Loucy (cell line): ENCODE data around the gene EPHA2.

Experiments used
- H2AFZ ChIP-seq: fragments of 200-600 bp; sonication (generic); 2 replicates; pipeline ENCODE4 v1.6.0; 2016; ENCODE audit warnings: antibody characterized with exemption, mild to moderate bottlenecking, low read length, moderate library complexity
- H3F3A ChIP-seq: fragments of 200-600 bp; 2 replicates; pipeline ENCODE4 v1.6.0; 2016; ENCODE audit warnings: antibody characterized with exemption, low read depth, mild to moderate bottlenecking
- H3K27me3 ChIP-seq: fragments of 200-600 bp; sonication (generic); 2 replicates; pipeline ENCODE4 v1.6.1; 2014; ENCODE audit warnings: low read length, mild to moderate bottlenecking; ENCODE audit not compliant: insufficient read depth, poor library complexity, severe bottlenecking
- H3K36me3 ChIP-seq: fragments of 200-600 bp; sonication (generic); 2 replicates; pipeline ENCODE4 v1.6.1; 2016; ENCODE audit warnings: low read length; ENCODE audit not compliant: insufficient read depth
- H3K4me1 ChIP-seq: fragments of 200-600 bp; sonication (generic); 2 replicates; pipeline ENCODE4 v1.5.1; 2014; ENCODE audit warnings: low read length, mild to moderate bottlenecking; ENCODE audit not compliant: insufficient read depth, poor library complexity, severe bottlenecking
- H3K4me2 ChIP-seq: fragments of 200-600 bp; sonication (generic); 2 replicates; pipeline ENCODE4 v1.6.0; 2014; ENCODE audit warnings: antibody characterized with exemption, low read length, low read depth, mild to moderate bottlenecking; ENCODE audit not compliant: poor library complexity, severe bottlenecking
- H3K4me3 ChIP-seq: fragments of 200-600 bp; sonication (generic); 2 replicates; pipeline ENCODE4 v1.5.1; 2014; ENCODE audit warnings: low read length, mild to moderate bottlenecking, mixed read lengths; ENCODE audit not compliant: poor library complexity, severe bottlenecking
- H3K79me2 ChIP-seq: fragments of 200-600 bp; sonication (generic); 2 replicates; pipeline ENCODE4 v1.6.1; 2014; ENCODE audit warnings: low read length; ENCODE audit not compliant: insufficient read depth
- H3K9ac ChIP-seq: fragments of 200-600 bp; sonication (generic); 2 replicates; pipeline ENCODE4 v1.6.0; 2014; ENCODE audit warnings: mild to moderate bottlenecking, low read depth, low read length, moderate library complexity; ENCODE audit not compliant: poor library complexity, severe bottlenecking
- H3K9me2 ChIP-seq: fragments of 200-600 bp; sonication (generic); replicated peaks from 2 replicates; pipeline ENCODE4 v1.6.1; 2016; ENCODE audit warnings: low read depth, low read length, mixed read lengths
- H3K9me3 ChIP-seq: fragments of 200-600 bp; sonication (generic); 2 replicates; pipeline ENCODE4 v1.6.1; 2014; ENCODE audit warnings: mild to moderate bottlenecking, antibody characterized with exemption, low read length, low read depth; ENCODE audit not compliant: insufficient read depth
- H4K20me1 ChIP-seq: fragments of 200-600 bp; sonication (generic); 2 replicates; pipeline ENCODE4 v1.6.0; 2014; ENCODE audit warnings: antibody characterized with exemption, low read length, mild to moderate bottlenecking; ENCODE audit not compliant: insufficient read depth, poor library complexity, severe bottlenecking
- CTCF ChIP-seq: fragments of 200-600 bp; sonication (generic); conservative IDR thresholded peaks from 2 replicates; pipeline ENCODE4 v1.5.1; 2014; ENCODE audit warnings: mild to moderate bottlenecking, antibody characterized with exemption, low read length
- EZH2phosphoT487 ChIP-seq: fragments of 200-600 bp; IDR thresholded peaks from 2 replicates; pipeline ENCODE4 v1.6.1; 2018; ENCODE audit warnings: antibody characterized with exemption, mild to moderate bottlenecking, moderate library complexity, borderline replicate concordance

Gene EPHA2

GRCh38 chr1:16132325-16132785 lies 23.5 kb downstream of the EPHA2 start:
- H3K27me3 ChIP-seq = no peaks in the 10 kb centered on the region
- no peak for TF ChIP-seq EZH2phosphoT487
- TF ChIP-seq CTCF = no peak
- no peak overlapping the region for H2AFZ ChIP-seq
- no peaks in the 10 kb centered on the region for H3F3A ChIP-seq
- H3K4me1 ChIP-seq = no peaks in the 10 kb centered on the region
- no peaks in the 10 kb centered on the region for H3K36me3 ChIP-seq
- H3K9ac ChIP-seq = no peak overlapping the region
- H3K4me3 ChIP-seq = no peak overlapping the region
- H3K4me2 ChIP-seq = no peak overlapping the region
- H3K9me3 ChIP-seq = no peaks in the 10 kb centered on the region
- H3K79me2 ChIP-seq = no peaks in the 10 kb centered on the region
- no peaks in the 10 kb centered on the region for H3K9me2 ChIP-seq
- no peaks in the 10 kb centered on the region for H4K20me1 ChIP-seq

GRCh38 chr1:16131636-16132324 lies 24.1 kb downstream of the EPHA2 start:
- no peaks in the 10 kb centered on the region for H3K79me2 ChIP-seq
- no peaks in the 10 kb centered on the region for H3K4me1 ChIP-seq
- H3K9me3 ChIP-seq = no peaks in the 10 kb centered on the region
- no peak overlapping the region for H2AFZ ChIP-seq
- H3K4me2 ChIP-seq = no peak overlapping the region
- H3K9ac ChIP-seq = no peak overlapping the region
- H3K27me3 ChIP-seq = no peaks in the 10 kb centered on the region
- no peaks in the 10 kb centered on the region for H3F3A ChIP-seq
- TF ChIP-seq EZH2phosphoT487 (no peak), CTCF (no peak)
- no peak overlapping the region for H3K4me3 ChIP-seq
- H3K9me2 ChIP-seq = no peaks in the 10 kb centered on the region
- H4K20me1 ChIP-seq = no peaks in the 10 kb centered on the region
- H3K36me3 ChIP-seq = no peaks in the 10 kb centered on the region

GRCh38 chr1:16130827-16131226 lies 25.0 kb downstream of the EPHA2 start:
- H3K4me2 ChIP-seq = no peak overlapping the region
- H3K9me3 ChIP-seq = no peaks in the 10 kb centered on the region
- H3K4me1 ChIP-seq = no peaks in the 10 kb centered on the region
- H3K9me2 ChIP-seq = no peaks in the 10 kb centered on the region
- no peak overlapping the region for H3K4me3 ChIP-seq
- H3K27me3 ChIP-seq = no peaks in the 10 kb centered on the region
- H3K79me2 ChIP-seq = no peaks in the 10 kb centered on the region
- no peak for TF ChIP-seq EZH2phosphoT487
- no peak for TF ChIP-seq CTCF
- no peaks in the 10 kb centered on the region for H3F3A ChIP-seq
- H3K9ac ChIP-seq = no peak overlapping the region
- H3K36me3 ChIP-seq = no peaks in the 10 kb centered on the region
- H4K20me1 ChIP-seq = no peaks in the 10 kb centered on the region
- H2AFZ ChIP-seq = no peak overlapping the region
